ENCODE measurements around the gene HNRNPUL2.

GRCh38 chr11:62757846-62758788 is 30.9 kb upstream of the HNRNPUL2 start:
- TF ChIP-seq MAX (IDR thresholded peaks at IDR 0.05) (no peak), EP300 (IDR thresholded peaks at IDR 0.05; ENCODE audit: borderline replicate concordance) (no peak), CEBPB (IDR thresholded peaks at IDR 0.05) (no peak), NFIC (IDR thresholded peaks at IDR 0.05) (no peak), RAD21 (IDR thresholded peaks at IDR 0.05; ENCODE audit: low read depth) (no peak), TAF1 (IDR thresholded peaks at IDR 0.05; ENCODE audit: low read depth) (no peak), TEAD4 (IDR thresholded peaks at IDR 0.05) (no peak), EGR1 (IDR thresholded peaks at IDR 0.05) (no peak), ZBTB7A (IDR thresholded peaks at IDR 0.05; ENCODE audit: low read depth) (no peak)
- TF ChIP-seq, protein P1, sequence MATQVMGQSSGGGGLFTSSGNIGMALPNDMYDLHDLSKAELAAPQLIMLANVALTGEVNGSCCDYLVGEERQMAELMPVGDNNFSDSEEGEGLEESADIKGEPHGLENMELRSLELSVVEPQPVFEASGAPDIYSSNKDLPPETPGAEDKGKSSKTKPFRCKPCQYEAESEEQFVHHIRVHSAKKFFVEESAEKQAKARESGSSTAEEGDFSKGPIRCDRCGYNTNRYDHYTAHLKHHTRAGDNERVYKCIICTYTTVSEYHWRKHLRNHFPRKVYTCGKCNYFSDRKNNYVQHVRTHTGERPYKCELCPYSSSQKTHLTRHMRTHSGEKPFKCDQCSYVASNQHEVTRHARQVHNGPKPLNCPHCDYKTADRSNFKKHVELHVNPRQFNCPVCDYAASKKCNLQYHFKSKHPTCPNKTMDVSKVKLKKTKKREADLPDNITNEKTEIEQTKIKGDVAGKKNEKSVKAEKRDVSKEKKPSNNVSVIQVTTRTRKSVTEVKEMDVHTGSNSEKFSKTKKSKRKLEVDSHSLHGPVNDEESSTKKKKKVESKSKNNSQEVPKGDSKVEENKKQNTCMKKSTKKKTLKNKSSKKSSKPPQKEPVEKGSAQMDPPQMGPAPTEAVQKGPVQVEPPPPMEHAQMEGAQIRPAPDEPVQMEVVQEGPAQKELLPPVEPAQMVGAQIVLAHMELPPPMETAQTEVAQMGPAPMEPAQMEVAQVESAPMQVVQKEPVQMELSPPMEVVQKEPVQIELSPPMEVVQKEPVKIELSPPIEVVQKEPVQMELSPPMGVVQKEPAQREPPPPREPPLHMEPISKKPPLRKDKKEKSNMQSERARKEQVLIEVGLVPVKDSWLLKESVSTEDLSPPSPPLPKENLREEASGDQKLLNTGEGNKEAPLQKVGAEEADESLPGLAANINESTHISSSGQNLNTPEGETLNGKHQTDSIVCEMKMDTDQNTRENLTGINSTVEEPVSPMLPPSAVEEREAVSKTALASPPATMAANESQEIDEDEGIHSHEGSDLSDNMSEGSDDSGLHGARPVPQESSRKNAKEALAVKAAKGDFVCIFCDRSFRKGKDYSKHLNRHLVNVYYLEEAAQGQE (IDR thresholded peaks at IDR 0.05; ENCODE audit: low read depth) = no peak
- TF ChIP-seq, protein P2, sequence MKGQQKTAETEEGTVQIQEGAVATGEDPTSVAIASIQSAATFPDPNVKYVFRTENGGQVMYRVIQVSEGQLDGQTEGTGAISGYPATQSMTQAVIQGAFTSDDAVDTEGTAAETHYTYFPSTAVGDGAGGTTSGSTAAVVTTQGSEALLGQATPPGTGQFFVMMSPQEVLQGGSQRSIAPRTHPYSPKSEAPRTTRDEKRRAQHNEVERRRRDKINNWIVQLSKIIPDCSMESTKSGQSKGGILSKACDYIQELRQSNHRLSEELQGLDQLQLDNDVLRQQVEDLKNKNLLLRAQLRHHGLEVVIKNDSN (IDR thresholded peaks at IDR 0.05) = no peak

Measured in Ishikawa (cell line).